HG03139 (cell line): ENCODE data around the gene MAGI1.

ENCODE experiments used
- ATAC-seq: cut with Tn5 transposase; IDR thresholded peaks from one replicate; pipeline ENCODE4 v1.9.1; 2021; ENCODE audit not compliant: unreplicated experiment

MAGI1 gene

GRCh38 chr3:65605876-65606432, 432.8 kb downstream of the MAGI1 start:
- ATAC-seq = no peak

GRCh38 chr3:65604863-65605526, 433.7 kb downstream of the MAGI1 start:
- no peak for ATAC-seq

GRCh38 chr3:65603631-65604030, 435.1 kb downstream of the MAGI1 start:
- ATAC-seq = no peak

- ATAC-seq = no peak
These were observed 437.8 kb downstream of the MAGI1 start for GRCh38 chr3:65600888-65601287.

- no peak for ATAC-seq
These were observed 440.7 kb downstream of the MAGI1 start for GRCh38 chr3:65597952-65598413.

GRCh38 chr3:65597226-65597951, 441.3 kb downstream of the MAGI1 start:
- no peak for ATAC-seq

GRCh38 chr3:65596571-65597225, 442.0 kb downstream of the MAGI1 start:
- ATAC-seq = no peak

GRCh38 chr3:65596029-65596300, 442.8 kb downstream of the MAGI1 start:
- ATAC-seq = no peak

GRCh38 chr3:65595222-65596028, 443.3 kb downstream of the MAGI1 start:
- no peak for ATAC-seq

GRCh38 chr3:65593780-65594752, 444.7 kb downstream of the MAGI1 start:
- no peak for ATAC-seq

- no peak for ATAC-seq
These were observed 447.4 kb downstream of the MAGI1 start for GRCh38 chr3:65591313-65591712.

GRCh38 chr3:65588884-65589283, 449.8 kb downstream of the MAGI1 start:
- no peak for ATAC-seq

GRCh38 chr3:65587650-65588439, 450.9 kb downstream of the MAGI1 start:
- no peak for ATAC-seq

- no peak for ATAC-seq
These were observed 453.8 kb downstream of the MAGI1 start for GRCh38 chr3:65584913-65585312.

GRCh38 chr3:65584002-65584401, 454.7 kb downstream of the MAGI1 start:
- no peak for ATAC-seq

- no peak for ATAC-seq
These were observed 455.5 kb downstream of the MAGI1 start for GRCh38 chr3:65583188-65583587.

- no peak for ATAC-seq
These were observed 456.6 kb downstream of the MAGI1 start for GRCh38 chr3:65582012-65582717.

- ATAC-seq = no peak
These were observed 457.4 kb downstream of the MAGI1 start for GRCh38 chr3:65581313-65581712.

- no peak for ATAC-seq
These were observed 459.9 kb downstream of the MAGI1 start for GRCh38 chr3:65578861-65579260.
